ENCODE results near the gene RSRC1. TPM values are rescaled to one million over a fixed set of nuclear protein-coding genes. Genes with fewer than 3 reads are reported as not detected.

RSRC1 gene
- total and polyA plus RNA-seq, 2 experiments from 2014 or later: 22.6 to 34.1 TPM

DNA sequence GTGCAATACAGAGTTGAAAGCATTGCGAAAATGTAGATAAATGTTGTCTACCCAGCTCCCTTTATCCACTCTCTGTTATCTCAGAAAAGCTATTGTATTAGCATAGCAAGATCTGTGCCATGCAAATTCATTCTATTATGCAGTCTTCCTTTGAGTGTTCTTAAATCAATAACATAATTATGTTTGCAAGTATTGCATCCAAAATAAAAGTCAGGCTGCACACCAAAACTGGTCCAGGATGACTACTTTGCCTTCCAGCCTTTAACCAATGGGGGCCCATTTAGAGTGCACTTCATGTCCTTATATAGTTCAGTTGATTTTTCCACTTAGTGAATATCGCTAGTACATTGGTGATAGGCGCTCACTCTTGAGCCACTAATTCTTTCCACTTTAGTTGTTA, 353.7 kb downstream of the RSRC1 start:
- DNase-seq (ENCODE audit: low spot score): no peak
- no peaks in the 10 kb centered on the region for H3K9me3 ChIP-seq (ENCODE audit: low read depth)
- H3K4me3 ChIP-seq: no peak overlapping the region
- WGBS (ENCODE audit: low lambda C conversion rate, missing lambda C conversion rate): 96% methylated on average over 3 of the region's 3 CpGs
- H3K36me3 ChIP-seq (replicated peaks; ENCODE audit: insufficient read depth, low read depth): no peaks in the 10 kb centered on the region
- H3K9me2 ChIP-seq (replicated peaks; ENCODE audit: insufficient read depth): no peaks in the 10 kb centered on the region
- no peak for TF ChIP-seq EZH2 (IDR thresholded peaks at IDR 0.05; ENCODE audit: borderline replicate concordance)
- TF ChIP-seq, protein P1, sequence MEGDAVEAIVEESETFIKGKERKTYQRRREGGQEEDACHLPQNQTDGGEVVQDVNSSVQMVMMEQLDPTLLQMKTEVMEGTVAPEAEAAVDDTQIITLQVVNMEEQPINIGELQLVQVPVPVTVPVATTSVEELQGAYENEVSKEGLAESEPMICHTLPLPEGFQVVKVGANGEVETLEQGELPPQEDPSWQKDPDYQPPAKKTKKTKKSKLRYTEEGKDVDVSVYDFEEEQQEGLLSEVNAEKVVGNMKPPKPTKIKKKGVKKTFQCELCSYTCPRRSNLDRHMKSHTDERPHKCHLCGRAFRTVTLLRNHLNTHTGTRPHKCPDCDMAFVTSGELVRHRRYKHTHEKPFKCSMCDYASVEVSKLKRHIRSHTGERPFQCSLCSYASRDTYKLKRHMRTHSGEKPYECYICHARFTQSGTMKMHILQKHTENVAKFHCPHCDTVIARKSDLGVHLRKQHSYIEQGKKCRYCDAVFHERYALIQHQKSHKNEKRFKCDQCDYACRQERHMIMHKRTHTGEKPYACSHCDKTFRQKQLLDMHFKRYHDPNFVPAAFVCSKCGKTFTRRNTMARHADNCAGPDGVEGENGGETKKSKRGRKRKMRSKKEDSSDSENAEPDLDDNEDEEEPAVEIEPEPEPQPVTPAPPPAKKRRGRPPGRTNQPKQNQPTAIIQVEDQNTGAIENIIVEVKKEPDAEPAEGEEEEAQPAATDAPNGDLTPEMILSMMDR (IDR thresholded peaks at IDR 0.05; ENCODE audit: poor library complexity): no peak
- H3K27ac ChIP-seq: no peak overlapping the region
- H3K4me2 ChIP-seq: no peak overlapping the region
- no peak overlapping the region for H2AFZ ChIP-seq
- no peaks in the 10 kb centered on the region for H3K4me1 ChIP-seq (ENCODE audit: insufficient read depth)
- no peaks in the 10 kb centered on the region for H3K79me2 ChIP-seq
- no peaks in the 10 kb centered on the region for H3K27me3 ChIP-seq
- no peaks in the 10 kb centered on the region for H4K20me1 ChIP-seq (ENCODE audit: insufficient read depth, poor library complexity, severe bottlenecking)

DNA sequence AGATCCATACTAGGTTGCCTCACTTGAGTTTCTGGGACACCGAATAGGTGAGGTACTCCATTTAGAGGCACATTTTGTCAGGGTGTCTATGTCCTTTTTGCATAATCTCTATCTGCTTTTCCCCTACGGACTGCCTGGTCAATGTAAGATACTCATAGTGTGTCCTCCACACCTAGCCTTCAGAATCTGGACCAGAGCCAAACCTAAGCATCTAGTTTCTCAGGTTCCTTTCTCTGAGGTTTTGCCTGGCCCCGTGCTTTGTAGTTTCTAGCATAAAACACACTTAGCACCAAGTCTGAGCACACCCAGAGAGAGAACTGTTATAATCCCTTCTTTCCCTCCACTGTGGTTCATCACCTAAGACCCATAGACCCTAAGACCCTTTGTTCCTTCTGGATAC, 355.2 kb downstream of the RSRC1 start:
- Histone ChIP-seq H3K4me3 (no peak overlapping the region), H2AFZ (no peak overlapping the region), H3K79me2 (no peaks in the 10 kb centered on the region), H3K27me3 (no peaks in the 10 kb centered on the region), H4K20me1 (ENCODE audit: insufficient read depth, poor library complexity, severe bottlenecking) (no peaks in the 10 kb centered on the region), H3K4me2 (no peak overlapping the region), H3K9me3 (ENCODE audit: low read depth) (no peaks in the 10 kb centered on the region), H3K27ac (no peak overlapping the region), H3K4me1 (ENCODE audit: insufficient read depth) (no peaks in the 10 kb centered on the region), H3K9me2 (replicated peaks; ENCODE audit: insufficient read depth) (no peaks in the 10 kb centered on the region), H3K36me3 (replicated peaks; ENCODE audit: insufficient read depth, low read depth) (no peaks in the 10 kb centered on the region)
- WGBS (ENCODE audit: low lambda C conversion rate, missing lambda C conversion rate): 94% methylated on average over 3 of the region's 3 CpGs
- DNase-seq (ENCODE audit: low spot score): no peak
- TF ChIP-seq EZH2phosphoT487 (IDR thresholded peaks at IDR 0.05; ENCODE audit: low read depth, severe bottlenecking, unreplicated experiment) (no peak), EZH2 (IDR thresholded peaks at IDR 0.05; ENCODE audit: borderline replicate concordance) (no peak)
- TF ChIP-seq, protein P1 (IDR thresholded peaks at IDR 0.05; ENCODE audit: poor library complexity): no peak

DNA sequence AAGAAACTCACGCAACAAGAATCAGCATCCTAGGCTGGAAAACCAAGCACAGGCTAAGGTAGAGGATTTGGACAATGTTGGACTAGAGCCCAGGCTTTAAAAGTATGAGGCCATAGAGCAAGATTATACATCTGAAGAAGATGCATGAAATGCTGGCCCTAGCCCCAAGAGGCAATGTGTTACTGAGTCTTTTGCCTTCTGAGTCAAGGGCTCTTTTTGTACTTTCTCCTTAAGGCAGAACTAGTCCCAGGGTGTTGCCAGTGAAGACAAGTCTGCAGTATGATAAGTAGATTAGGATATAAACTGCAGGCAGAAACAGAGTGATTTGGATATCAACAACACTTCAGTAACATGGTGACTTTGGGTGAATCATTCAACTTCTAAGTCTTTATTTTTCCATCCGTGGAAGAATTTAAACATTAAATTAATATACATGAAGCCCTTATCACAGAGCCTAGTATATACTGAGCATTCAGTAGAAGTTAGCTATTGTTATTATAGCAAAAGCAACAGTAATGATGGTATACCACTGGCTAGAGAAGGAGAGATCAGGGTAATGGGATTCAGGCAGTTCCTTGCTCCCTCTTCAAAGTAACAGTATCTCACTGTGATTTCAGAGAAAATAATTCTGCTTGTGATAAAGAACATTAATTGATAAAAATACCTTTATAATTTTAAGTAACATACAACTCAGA, 361.2 kb downstream of the RSRC1 start:
- Histone ChIP-seq H3K9me2 (replicated peaks; ENCODE audit: insufficient read depth) (no peaks in the 10 kb centered on the region), H3K27ac (peak overlapping the region; percentile 65), H3K27me3 (no peaks in the 10 kb centered on the region), H2AFZ (no peak overlapping the region), H3K79me2 (no peaks in the 10 kb centered on the region), H4K20me1 (ENCODE audit: insufficient read depth, poor library complexity, severe bottlenecking) (no peaks in the 10 kb centered on the region), H3K4me2 (no peak overlapping the region), H3K36me3 (replicated peaks; ENCODE audit: insufficient read depth, low read depth) (no peaks in the 10 kb centered on the region), H3K9me3 (ENCODE audit: low read depth) (no peaks in the 10 kb centered on the region), H3K4me1 (ENCODE audit: insufficient read depth) (no peaks in the 10 kb centered on the region), H3K4me3 (no peak overlapping the region)
- 94% methylated on average over 2 of the region's 2 CpGs for WGBS (ENCODE audit: low lambda C conversion rate, missing lambda C conversion rate)
- no peak for TF ChIP-seq EZH2 (IDR thresholded peaks at IDR 0.05; ENCODE audit: borderline replicate concordance)
- TF ChIP-seq, protein P1 (IDR thresholded peaks at IDR 0.05; ENCODE audit: poor library complexity): no peak
- no peak for TF ChIP-seq EZH2phosphoT487 (IDR thresholded peaks at IDR 0.05; ENCODE audit: low read depth, severe bottlenecking, unreplicated experiment)
- peak; percentile 6 for DNase-seq (ENCODE audit: low spot score)

Measured in hepatocyte (in vitro differentiated cells).